Stimulated activated CD4-positive, alpha-beta T cell treated with anti-CD3 and anti-CD28 coated beads, Interleukin-1b, Interleukin-23, amount 100 ng/mL, for 48 hours (primary cell): ENCODE data around the gene USP43.
"Not testable (repeated sequence)": the region's sequence is repeated elsewhere in the genome, so short reads cannot be mapped to it uniquely, and the experiment has no call there.

Experiments
- DNase-seq: peaks from one replicate; pipeline ENCODE4 v3.0.0-alpha.2; 2020

USP43 gene

DNA sequence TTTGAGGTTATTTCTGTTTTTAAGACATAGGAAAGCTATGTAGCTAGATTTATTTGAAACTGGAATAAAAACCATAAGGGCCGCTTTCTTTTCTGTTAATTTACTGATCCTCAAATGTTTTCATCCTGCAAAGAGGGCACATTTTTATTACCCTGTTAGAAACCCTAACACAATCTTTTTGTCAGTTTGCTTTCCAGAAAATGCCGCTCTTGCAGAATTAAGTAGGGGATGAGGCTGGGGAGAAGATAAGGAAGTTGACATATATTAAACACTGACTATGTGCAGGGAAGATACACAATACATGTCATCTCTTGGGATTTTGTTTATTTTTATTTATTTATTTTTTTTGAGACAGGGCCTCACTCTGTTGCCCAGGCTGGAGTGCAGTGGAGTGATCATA lies 15.7 kb downstream of the USP43 start:
- DNase-seq, result no peak

- DNase-seq, result not testable (repeated sequence)
These were observed 18.2 kb downstream of the USP43 start for GRCh38 chr17:9663511-9663910.

- no peak for DNase-seq
These were observed 21.2 kb downstream of the USP43 start for GRCh38 chr17:9666461-9667050.

DNA sequence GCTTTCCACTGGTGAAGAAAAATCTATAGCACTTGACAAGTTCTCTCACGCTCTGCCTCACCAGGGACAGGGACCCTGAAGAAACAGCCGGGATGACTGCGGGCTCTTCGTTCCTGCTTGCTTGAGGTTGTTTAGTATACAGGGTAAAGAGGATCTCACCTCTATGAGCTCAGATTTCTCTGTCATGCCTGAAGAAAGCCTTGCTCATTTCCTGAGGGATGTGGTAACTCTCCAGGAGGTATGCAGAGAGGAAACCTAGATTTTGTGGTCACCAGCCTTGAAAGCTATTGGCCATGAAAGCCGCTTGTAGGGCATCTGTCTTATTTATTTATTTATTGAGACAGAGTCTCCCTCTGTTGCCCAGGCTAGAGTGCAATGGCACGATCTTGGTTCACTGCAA lies 23.2 kb downstream of the USP43 start:
- no peak for DNase-seq

DNA sequence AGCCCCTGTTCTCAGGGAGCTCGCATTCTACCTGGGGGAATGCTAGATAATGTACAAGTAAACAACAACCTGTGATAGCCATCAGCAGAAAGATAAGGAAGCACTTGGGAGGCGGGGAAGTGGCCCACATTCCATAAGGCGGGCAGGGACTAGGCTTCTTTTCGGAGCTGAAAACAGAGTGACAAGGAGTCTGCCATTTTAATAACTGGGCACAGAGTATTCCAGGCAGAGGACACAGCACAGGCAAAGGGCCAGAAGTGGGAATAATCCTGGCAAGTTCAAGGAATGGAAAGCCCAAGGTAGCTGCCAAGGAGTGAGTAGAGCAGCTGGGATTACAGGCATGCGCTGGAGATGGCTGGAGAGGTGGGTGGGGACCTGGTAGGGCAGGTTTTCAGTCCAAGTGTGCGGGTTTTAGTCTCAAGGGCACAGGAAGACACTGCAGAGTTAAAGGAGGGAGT lies 24.3 kb downstream of the USP43 start:
- no peak for DNase-seq

DNA sequence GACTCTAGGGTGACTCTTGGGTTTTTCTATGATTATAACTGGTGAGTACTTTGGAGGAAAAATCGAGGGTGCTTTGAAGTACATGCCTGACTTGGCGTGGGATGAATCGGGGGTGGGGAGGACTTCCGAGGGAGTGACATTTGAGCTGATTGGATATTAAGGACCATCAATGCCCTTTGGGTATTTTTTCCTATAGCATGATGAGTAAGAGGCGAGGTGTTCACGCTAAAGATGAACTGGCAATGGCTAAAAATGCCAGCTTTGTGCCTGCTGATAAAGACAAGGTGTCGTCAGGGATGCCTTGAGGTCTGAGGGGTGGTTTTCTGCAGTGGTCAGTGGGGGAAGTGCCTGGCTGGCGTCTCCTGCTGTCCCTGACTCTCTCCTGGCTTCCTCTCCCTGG lies 25.3 kb downstream of the USP43 start:
- no peak for DNase-seq

- DNase-seq, result no peak
These were observed 26.2 kb downstream of the USP43 start for GRCh38 chr17:9671559-9671958.

DNA sequence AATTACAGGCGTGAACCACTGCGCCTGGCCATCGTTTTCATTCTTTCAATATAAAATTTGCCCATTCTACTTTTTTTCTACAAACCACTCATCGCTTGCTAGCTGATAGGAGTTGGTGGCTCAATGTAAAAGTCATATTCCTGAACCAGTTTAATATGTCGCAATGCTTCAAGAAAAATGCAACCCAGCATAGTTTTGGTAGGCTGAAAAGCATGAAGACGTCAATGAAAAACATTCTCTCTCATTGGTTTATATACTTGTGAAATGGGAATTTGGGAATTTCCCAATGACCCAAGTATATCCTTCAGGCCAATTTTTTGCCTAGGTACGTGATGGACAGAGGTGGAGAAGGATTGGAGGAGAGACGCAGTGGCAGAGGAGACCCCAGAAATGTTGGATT lies 26.9 kb downstream of the USP43 start:
- DNase-seq, result no peak

DNA sequence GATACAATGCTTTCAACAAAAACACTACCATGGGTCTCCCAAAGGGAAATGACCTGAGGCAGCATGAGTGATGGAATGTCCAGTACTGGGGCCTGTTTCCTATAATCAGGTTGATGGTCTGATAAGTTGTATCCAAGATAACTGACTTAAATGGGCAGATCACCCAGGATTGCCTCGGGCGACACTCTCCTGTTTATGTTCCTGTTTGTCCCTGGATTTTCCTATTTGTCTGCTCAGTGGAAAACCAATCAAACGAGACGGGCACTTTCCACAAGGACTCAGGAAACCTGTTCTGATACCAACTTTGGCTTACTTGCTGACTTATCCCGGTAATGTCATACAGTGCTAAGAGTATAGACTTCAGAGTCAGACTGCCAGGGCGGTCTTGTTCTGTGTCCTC lies 27.4 kb downstream of the USP43 start:
- no peak for DNase-seq

- no peak for DNase-seq
These were observed 30.8 kb downstream of the USP43 start for GRCh38 chr17:9676084-9676483.

GRCh38 chr17:9676820-9677310 lies 31.5 kb downstream of the USP43 start:
- DNase-seq, result peak; percentile 41

DNA sequence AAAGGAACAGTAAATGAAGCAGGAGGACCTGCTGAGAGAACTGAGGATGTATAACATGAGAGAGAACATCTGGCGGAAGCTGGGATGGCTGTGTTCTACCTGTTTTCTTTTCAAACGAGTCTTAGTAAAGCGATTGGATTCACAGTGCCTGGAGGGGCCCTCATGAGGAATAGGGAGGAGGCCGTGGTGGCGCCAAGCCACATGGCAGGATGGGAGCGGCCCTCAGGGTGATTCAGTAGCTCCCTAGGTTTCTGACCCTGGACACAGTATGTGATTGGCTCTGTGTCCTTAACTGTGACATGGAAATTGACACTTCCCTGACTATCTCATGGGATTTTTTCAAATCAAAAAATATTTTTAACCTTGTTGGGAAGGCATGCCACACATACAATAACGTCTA lies 32.1 kb downstream of the USP43 start:
- DNase-seq, result no peak

DNA sequence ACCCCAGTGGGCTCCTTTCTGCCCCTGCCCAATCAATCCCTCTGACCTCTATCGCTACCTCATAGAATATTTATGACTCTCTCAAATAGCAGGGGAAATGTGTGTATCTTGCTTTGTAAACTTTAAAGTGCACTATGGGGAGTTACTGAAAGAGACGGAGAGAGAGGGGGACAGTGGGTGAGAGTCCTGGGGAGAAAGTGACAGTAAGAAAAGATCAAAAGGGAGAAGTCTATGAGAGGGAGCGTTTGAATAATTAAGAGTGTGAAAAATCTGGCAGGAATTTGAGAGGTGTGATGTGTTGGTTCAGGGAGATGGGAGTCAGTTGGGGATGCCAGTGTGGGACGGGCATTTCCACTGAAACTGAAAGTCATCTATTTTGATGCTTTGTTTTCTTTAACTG lies 32.6 kb downstream of the USP43 start:
- no peak for DNase-seq

GRCh38 chr17:9684955-9685621 lies 39.8 kb downstream of the USP43 start:
- DNase-seq, result no peak

DNA sequence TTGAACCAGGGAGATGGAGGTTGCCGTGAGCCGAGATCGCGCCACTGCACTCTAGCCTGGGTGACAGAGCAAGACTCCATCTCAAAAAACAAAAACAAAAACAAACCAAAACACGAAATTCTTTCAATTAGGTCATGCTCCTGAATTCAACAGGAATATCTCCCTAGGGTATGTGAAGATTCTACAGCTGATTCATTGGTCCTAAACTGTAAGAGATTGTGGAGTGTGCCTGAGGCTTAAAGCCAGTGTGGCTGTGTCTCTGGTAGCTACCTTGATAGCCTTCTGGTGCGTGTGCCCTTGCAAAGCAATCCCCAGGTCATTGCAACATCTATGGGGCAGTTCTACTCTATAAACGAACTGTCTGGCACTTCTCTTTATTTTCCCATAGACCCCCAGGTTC lies 48.4 kb downstream of the USP43 start:
- no peak for DNase-seq

DNA sequence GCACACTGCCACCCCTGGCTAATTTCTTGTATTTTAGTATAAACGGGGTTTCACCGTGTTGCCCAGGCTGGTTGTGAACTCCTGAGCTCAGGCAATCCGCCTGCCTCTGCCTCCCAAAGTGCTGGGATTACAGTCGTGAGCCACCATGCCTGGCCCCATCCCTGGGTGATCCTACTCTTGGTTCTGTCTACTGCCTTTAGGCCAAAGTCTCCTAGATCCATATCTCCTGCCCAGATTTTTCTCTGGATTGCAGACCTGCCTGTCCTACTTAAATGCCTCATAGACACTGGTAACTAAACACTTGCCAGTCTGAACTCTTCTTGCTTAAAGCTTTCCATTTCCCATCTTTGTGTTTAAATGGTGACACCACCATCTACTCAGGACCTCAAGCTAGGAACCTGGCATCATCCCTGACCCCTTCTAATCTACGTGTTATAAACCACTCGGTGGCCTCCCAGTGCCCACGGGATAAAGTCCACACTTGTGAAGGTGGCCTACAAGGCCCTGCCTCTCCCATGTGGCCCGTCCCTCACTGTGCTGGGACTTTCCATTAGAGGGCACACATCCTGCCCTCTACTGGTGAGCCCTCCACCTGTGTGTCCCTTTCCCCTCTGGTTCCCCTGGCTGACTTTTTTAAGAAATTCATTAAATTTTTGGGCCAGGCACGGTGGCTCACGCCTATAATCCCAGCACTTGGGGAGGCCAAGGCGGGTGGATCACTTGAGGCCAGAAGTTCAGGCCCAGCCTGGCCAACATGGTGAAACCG lies 51.1 kb downstream of the USP43 start:
- DNase-seq, result no peak

DNA sequence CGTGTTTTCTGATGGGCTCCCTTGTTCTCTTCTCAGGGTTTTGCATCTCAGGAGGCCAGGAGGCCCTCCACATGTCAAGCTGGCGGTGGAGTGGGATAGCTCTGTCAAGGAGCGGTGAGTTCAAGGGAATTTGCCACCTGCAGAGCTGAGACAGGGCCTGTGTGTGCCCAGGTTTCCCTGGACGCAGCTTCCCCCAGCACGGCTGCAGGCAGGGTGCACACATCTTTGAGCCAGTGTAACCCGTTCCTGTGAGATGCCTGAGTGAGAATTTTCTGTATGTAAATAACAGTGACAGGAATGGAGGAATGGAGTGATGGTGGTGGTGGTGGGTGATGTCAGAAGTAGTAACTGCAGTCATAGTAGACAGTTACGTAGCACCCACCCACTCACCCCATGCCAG lies 54.8 kb downstream of the USP43 start:
- peak; percentile 4 for DNase-seq

GRCh38 chr17:9700754-9701476 lies 55.6 kb downstream of the USP43 start:
- no peak for DNase-seq

- DNase-seq, result no peak
These were observed 57.2 kb downstream of the USP43 start for GRCh38 chr17:9702482-9702881.

DNA sequence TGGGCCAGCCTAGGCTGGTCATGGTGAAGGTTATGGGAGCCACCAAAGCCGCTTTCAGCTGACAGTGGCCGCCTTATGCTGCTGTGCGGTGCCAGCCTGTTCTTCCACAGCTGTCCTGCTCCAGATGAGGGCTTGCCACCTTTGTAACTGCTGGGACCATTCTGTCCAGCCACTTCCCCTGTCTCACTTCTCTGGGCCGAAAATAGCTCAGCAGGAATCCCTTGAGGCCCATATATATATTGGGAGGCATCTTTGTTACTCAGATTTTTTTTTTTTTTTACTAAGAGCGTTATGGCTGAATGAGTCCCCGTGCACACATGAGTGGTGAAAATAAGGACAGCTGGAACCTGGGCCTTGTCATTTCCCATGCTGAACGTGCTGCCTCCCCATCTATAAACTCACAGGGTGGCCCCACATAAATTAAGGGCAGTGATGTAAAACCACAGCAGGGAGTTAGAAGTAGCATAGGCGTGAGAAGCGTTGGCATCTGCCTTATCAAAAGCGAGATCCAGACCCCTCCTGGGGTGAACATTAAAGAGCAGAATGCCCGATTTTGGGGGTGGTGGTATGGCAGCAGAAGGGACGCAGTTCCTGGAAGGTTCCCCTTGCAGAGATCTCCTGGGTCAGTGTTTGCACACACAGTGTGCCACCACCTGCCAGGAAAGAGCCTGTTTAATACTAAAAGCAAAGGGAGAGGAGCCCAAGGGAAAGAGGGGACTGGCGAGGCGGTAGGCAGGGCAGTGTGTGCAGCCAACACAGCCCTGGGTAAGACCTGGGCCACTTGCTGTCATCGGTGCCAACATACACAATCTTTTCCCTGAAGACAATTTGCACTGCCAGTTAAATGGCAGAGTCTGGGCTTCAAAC lies 57.8 kb downstream of the USP43 start:
- no peak for DNase-seq

- DNase-seq, result no peak
These were observed 58.4 kb downstream of the USP43 start for GRCh38 chr17:9703781-9704082.

- DNase-seq, result no peak
These were observed 60.4 kb downstream of the USP43 start for GRCh38 chr17:9705745-9706144.

- no peak for DNase-seq
These were observed 62.6 kb downstream of the USP43 start for GRCh38 chr17:9707948-9708347.
